D721Med (cell line): Measurements from ENCODE around the gene FRMD5.
A peak's percentile ranks its signal among the peaks of the same experiment; 100 is the strongest.

Source experiments
- DNase-seq: peaks from one replicate; pipeline ENCODE4 v3.0.0; 2011; ENCODE audit warnings: low spot score; ENCODE audit not compliant: insufficient read length
- FAIRE-seq: peaks from 2 replicates; lab custom pipeline; 2011; peaks lifted over from hg19 to GRCh38; lab: Jason Lieb, UNC
- CTCF ChIP-seq: IDR thresholded peaks from 2 replicates; pipeline ENCODE4 v1.5.1; 2012; ENCODE audit warnings: mild to moderate bottlenecking, control low read depth; ENCODE audit not compliant: insufficient read depth; ENCODE audit errors: missing control alignments

FRMD5 gene

GRCh38 chr15:44069489-44069888 lies 125.6 kb downstream of the FRMD5 start:
- FAIRE-seq (no peak), DNase-seq (no peak)
- TF ChIP-seq CTCF, result no peak

GRCh38 chr15:44068347-44068746 lies 126.7 kb downstream of the FRMD5 start:
- FAIRE-seq, result peak; percentile 46
- DNase-seq, result no peak
- no peak for TF ChIP-seq CTCF

DNA sequence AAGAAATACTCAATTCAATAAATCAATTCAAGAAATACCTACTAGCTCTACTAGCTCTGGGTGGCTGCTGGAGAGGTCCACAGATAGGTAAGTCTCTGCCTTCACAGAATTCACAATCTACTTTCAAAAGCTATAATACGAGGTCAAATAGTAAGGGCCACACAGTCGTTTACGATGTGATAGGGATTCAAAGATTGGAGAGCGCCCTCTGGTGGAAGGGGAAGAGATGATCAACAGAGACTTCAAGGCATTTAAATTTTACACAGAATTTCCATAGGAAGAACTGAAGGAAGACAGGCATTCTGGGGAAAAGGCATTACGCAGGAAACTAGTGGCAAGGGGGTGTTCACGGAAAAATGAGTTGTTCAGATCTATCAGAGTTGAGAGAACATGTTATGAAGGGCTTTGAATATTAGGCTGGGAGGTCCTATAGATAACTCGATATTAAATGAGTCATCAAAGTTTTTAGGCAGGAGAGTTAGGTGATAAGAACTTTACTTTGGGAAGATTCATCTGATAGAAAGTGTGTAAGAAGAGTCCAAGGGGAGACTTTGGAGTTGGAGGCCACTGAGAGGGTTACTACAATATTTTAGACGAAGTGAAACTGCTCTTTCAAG lies 128.8 kb downstream of the FRMD5 start:
- peak; percentile 78 for TF ChIP-seq CTCF
- FAIRE-seq (no peak), DNase-seq (peak; percentile 18)

- TF ChIP-seq CTCF, result no peak
- FAIRE-seq (no peak), DNase-seq (no peak)
These were observed 130.4 kb downstream of the FRMD5 start for GRCh38 chr15:44064706-44065105.

DNA sequence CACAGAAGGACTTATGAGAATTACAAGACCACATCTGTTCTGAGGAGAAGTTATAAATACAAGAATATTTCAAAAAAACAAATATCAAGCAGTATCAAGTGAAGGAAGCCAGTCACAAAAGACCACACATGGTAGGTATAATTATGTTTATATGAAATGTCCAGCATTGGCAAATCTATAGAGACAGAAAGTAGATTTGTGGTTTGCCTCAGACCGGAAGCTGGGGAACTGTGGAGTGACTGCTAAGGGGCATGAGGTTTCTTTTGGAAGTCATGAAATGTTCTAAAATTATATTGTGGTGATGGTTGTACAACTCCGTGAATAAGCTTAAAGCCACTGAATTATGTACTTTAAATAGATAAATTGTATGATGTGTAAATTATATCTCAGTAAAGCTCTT lies 136.9 kb downstream of the FRMD5 start:
- TF ChIP-seq CTCF, result no peak
- no peak for FAIRE-seq
- no peak for DNase-seq

GRCh38 chr15:44045661-44046060 lies 149.4 kb downstream of the FRMD5 start:
- DNase-seq (no peak), FAIRE-seq (no peak)
- no peak for TF ChIP-seq CTCF

DNA sequence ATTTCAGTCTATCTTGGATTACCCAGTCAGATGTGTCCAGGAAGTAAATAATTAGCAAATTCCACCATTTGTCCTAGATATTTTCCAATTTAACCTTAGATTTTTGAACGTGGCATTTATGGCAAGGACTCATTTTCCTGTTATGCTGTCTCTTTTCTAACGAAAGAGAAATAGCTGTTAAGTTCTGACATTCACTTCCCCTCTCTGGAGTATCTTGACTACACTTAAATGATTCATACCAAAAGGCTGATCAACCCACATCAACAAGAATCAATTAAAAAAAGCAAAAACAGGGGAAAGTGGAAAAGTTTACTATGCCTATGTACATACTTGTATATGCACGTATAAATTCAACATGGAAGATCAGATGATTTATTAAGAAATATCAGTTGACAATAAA lies 149.9 kb downstream of the FRMD5 start:
- TF ChIP-seq CTCF, result no peak
- DNase-seq (no peak), FAIRE-seq (no peak)
